PC-9 (cell line): Measurements from ENCODE around the gene RNU5D-1.
"Not testable (repeated sequence)": the region's sequence is repeated elsewhere in the genome, so short reads cannot be mapped to it uniquely, and the experiment has no call there.

Experiments
- CTCF ChIP-seq: fragments of 200-600 bp; sonication (generic); conservative IDR thresholded peaks from 2 replicates; pipeline ENCODE4 v1.6.1; 2017; ENCODE audit warnings: mixed run types, antibody characterized with exemption, mild to moderate bottlenecking, moderate library complexity
- EZH2 ChIP-seq: fragments of 200-600 bp; sonication (generic); IDR thresholded peaks from 2 replicates; pipeline ENCODE4 v1.8.0; 2017; ENCODE audit warnings: antibody characterized with exemption, low read depth

- not testable (repeated sequence) for TF ChIP-seq CTCF, EZH2
Observed at GRCh38 chr1:44766421-44766820, 35.5 kb upstream of the RNU5D-1 start.
